Activated CD8-positive, alpha-beta memory T cell treated with anti-CD3 and anti-CD28 coated beads, Interleukin-2, amount 50 U/mL, for 1 hour (primary cell): Measurements from ENCODE around the gene WIZ.
"Not testable (repeated sequence)": the region's sequence is repeated elsewhere in the genome, so short reads cannot be mapped to it uniquely, and the experiment has no call there.

Experiments
- DNase-seq: peaks from one replicate; pipeline ENCODE4 v3.0.0-alpha.2; 2020; ENCODE audit errors: extremely low read depth

Gene WIZ

DNA sequence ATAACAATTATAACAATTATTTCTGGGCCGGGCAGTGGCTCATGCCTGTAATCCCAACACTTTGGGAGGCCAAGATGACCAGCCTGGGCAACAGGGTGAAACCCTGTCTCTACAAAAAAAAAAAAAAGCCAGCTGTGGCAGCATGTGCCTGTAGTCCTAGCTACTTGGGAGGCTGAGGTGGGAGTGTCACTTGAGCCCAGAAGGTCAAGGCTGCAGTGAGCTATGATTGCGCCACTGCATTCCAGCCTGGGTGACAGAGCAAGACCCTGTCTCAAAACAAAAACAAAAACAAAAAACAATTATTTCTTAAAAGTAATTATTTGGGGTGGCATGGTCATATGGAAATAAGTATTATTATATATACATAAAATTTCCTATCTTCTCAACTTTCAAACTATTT, 38.4 kb downstream of the WIZ start:
- not testable (repeated sequence) for DNase-seq

DNA sequence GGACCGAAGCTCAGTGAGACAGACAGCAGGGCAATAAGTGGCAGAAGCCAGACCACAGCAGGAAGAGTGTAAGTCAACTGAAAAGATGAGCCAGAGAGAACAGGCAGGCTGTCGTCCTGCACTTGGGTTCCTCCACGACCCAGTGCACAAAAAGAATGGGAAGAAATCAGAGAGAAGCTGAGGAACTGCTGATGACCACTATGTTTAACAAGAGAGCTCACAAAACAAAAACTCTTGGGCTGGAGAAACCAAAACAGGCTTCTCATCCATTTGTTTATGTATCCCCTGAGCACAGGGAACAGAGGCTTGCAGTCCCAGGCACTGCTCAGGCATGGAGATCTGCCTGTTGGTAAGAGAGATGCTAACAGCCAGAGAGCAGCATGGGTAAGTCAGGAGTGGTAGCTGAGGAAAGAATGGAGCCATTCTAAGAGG, 45.0 kb downstream of the WIZ start:
- DNase-seq, result no peak

DNA sequence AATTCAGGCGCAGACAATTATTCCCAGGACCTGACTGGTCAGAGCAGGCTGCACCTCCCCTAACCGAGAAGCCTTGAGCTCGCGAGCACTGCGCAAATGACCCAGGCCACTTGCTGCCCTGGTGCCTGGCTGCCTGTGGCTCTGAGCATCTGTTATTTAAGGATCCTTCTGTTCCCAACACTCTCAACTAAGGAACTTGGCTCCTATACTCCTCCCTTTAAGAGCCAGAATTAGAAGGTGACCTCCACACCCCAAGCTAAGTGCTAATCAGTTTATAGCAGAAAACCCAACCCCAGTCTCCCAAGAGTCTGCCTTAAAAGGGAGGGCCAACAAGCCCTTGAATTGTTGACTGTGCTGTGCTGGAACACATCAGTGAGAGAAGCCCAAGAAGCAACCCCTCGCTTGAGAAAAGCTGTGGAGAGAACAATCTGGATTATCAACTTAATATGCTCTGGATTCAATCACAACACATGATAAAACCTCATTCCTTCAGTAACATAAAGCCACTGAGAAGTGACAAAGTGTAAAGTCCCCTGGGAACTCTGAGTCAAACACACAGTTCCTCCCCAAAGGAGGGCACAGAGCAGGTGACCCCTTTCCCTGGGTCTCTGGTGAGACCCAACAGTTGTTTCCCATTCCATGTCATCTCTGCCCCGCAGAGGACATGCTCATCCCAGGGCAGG, 45.5 kb downstream of the WIZ start:
- DNase-seq, result no peak

DNA sequence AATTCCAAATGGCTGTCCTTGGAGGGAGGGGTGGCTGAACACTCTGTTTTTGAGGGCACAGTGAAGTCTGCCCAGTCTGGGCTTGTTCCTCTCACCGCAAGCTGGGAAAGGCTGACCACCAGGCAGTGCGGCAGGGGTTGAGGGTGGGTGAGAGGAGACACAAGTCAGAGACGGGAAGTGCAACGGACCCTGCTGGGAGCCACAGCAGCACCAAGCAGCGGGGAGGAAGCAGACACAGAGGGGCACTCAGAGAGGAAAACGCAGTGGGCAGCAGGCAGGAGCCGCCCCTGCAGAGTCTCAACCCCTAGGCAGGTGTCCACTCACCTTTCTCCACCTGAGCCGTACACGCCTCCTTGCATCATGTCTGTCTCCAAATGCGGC, 46.6 kb downstream of the WIZ start:
- no peak for DNase-seq

DNA sequence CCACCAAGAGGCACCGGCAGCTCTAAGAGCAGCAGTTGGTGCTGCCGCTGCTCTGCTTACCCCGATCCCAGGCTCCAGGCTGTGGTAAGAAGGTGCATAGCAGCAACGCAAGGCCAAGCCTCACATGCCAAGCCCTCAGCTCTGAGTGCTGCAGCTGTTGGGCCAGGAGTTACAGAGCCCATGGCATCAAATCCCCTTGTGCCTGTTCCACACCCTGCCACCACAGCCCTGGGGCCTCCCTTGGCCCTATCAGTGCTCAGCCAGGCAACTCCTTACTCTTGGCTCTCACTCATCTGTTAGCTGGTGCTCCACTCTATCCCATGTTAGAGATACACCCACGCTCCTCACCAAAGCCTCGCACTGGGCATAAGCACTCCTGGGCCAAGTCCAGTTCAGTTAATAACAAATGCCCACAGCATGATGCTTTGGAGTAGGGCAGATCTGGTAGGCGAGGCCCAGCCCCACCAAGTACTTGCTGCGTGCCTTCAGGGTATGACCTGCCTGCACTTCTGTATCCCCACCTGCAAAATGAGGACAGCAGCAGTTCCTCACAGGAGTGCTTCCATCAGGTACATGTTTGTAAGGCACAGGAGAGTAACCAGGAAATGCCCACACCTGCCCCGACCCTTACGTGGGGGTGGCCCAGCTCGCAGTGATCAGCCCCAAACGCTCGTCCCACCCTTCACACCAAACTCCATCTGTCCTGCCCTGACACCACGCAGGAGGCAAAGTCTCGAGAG, 47.2 kb downstream of the WIZ start:
- DNase-seq, result no peak

DNA sequence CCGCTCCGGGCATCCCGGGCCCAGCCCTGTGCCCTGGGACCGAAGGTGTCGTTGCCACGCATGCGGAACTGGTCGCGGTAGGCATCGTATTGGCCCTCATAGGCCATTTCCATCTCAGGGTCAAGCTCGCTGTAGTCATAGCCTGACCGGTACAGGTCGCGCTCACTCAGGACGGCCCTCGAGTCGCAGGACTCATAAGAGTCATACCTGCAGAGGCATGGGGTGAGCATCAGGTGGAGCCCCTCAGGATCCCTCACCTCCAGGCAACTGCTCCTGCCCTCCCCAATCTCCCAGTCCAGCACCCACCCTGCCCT, 48.4 kb downstream of the WIZ start:
- no peak for DNase-seq

DNA sequence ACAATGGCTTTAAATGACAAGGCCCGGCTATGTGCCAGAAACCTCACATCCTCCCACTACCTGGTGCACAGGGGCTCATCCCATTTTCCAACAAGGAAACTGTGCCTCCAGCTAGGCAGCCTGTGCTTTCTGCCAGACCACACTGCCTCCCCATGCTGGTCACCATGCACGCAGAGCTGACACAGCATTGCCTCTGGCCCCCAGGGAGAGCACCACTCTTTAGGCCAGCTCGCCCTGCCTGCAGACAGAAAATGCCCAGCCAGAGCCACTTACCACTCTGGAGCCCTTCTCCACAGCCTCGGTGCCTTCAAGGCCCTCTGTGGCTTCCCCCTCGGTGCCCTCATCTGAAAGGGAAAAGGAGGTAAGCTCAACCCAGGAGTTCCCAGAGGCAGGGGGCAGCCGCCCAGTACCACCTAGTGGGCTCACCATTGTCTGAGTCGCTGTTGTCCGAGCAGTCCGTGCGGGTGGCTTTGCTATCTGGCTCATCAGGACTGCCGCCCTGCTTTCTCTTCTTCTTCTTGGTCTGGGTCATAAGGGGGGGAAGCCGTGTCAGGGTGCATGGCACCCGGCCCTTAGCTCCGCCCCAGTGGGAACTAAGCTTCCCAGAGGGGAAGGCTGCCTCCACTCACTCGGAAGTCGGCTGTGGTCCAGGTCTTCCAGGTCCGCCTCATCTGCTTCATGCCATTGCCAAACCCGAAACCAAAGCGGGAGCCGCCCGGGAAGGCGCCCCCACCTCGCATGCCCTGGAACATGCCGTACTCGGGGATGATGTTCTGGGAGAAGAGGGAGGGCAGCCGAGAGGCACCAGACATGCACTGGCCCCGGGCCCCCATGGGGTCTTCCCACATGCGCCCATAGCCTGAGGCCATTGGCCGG, 49.0 kb downstream of the WIZ start:
- no peak for DNase-seq

DNA sequence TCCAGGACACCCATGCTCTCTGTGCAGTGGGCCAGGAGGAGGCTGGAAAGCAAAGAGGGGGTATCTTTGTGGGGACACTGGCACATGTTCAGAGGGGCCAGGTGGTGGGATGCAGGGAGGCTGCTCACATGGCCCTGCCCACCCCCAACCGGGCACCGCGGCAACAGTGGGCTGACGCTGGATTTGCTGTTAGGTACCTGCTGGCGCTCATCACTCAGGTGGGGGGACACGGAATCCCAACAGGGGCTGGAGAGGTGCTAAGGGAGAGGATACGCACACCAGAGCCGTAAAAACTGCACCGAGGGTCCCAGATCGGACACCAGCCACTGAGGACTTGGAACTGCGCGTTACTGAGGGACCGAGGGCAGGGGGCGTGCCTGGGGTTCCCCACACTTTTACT, 50.1 kb downstream of the WIZ start:
- no peak for DNase-seq

DNA sequence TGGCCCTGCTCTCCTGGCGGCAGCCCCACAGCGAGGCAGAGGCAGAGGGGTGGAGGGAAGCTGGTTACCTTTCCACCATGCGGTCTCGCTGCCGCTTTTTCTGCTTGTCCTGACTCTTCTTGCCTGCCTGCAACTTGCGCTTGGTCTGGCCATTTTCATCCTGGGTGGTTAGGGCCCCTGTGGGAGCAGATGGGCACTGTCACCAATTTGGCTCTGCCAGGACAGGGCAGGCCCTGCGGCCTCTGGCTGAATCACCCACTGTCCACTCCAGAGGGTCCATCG, 50.6 kb downstream of the WIZ start:
- DNase-seq, result no peak

DNA sequence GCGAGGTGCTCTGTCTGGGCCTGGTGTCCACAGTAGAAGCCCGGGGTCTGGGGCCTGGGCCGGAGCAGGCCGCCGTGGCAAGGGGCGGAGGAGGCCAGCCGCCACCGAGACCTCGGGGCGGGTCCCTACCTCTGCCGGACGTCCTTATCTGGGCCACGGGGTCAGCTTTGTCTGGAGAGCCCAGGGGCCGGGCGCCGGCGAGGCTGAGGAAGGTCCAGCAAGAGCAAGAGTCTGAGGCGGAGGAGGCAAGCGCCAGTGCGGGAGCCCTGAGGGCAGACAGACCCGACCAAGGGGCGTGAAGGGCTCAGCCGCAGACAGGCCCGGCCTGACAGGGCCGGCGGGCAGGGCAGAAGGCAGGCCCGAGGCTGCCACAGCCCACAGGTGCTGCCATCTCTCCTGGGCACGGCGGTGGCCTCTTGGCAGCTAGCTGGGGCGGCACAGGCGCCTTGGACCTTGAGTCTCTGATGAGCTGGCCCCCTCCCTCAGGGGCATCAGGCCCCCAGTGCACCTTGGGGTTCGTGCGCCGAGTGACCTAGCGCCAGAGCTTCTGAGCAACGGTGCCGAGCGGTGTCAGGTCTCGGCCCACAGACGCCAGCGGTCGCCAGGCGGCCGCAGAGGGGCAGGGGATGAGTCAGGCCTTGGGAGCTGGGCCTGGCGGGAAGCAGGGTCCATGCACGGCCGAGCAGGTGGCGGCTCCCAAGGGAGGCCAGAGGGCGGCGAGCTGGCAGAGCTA, 51.1 kb downstream of the WIZ start:
- no peak for DNase-seq

DNA sequence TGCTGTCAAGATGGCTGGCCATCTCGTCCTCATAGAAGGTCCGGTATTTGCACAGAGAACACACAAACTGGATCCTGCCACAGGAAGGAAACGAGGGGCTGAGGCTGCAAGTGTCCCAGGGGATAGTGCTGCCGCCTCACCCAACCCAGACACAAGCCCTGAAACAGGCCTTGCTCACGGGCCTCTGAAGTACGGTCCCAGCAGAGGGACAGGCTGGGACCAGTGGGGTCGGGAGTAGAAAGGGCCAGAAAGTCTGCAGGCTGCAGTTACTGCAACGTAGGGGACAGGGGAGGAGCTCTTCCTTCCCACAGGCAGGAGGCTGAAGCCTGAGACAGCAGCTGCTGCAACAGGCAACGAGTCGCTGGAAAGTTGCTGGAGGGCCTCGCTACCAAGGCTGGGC, 52.0 kb downstream of the WIZ start:
- no peak for DNase-seq

DNA sequence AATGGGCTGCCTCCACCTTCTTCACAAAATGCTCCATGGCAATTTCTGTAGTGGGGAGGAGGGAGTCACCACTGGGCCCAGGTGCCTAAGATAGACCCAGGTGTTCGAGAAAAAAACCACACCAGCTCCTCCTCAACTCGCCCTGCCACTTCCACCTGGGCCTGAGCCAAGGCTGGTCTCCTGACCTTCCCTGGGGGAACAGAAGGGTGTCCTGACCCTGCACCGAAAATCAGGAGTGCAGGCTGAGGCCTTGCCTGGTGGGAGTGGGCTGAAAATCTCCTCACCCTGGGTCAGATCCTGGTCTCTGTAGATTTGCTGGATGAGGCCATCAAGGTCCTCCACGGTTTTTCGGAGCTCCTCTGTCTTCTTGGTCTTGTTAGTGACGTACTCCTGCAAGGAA, 52.5 kb downstream of the WIZ start:
- DNase-seq, result no peak

DNA sequence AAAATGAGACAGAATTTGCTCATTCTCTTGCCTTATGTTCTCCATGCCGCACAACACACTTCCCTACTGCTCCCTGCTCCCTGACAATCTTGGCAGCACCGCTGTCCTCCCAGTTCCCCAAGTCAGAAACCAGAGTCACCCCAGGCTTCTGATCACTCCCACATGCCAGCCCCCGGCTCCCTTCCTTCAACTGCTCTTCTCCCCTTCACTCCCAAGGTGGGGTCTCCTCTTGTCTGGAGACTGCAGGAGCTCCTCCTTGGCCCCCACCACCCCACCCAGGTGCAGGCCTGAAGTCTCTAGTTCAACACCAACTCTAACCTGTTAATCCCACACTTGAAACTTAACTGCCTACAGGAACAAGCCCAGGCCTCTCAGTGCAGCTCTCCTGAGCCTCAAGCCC, 53.3 kb downstream of the WIZ start:
- no peak for DNase-seq

DNA sequence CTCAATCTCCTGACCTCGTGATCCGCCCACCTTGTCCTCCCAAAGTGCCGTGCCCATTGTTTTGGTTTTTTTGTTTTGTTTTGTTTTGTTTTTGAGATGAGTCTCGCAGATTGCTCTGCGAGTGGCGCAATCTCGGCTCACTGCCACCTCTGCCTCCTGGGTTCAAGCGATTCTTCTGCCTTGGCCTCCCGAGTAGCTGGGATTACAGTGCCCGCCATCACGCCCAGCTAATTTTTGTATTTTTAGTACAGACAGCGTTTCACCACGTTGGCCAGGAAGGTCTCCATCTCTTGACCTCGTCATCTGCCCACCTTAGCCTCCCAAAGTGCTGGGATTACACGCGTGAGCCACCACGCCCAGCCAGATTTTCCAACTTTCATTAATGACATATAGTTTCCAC, 54.5 kb downstream of the WIZ start:
- DNase-seq, result not testable (repeated sequence)

DNA sequence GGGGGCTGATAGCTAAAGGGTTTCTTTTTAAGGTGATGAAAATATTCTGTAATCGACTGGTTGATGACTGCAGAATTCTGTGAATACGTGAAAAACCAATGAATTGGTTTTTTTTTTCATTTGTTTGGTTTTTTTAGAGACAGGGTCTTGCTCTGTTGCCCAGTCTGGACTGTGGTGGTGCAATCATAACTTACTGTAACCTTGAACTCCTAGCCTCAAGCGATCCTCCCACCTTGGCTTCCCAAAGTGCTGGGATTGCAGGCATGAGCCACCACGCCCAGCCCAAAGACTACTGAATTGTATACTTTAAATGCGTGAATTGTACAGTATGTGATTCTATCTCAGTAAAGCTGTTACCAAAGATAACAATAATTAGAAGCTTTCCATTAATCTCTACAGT, 55.3 kb downstream of the WIZ start:
- no peak for DNase-seq

DNA sequence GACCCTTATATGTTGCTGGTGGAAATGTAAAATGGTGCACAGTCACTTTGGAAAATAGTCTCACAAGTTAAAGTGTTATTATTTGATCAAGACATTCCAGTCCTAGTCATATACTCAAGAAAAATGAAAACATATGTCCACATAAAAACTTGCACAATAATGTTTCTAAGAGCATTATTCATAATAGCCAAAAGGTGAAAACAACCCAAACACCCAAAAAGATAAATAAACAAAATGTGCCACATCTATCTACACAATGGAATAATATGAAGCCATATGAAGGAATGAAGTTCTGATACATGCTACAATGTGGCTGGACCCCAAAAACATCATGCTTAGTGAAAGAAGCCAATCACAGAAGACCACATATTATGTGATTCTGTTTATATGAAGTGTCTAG, 55.8 kb downstream of the WIZ start:
- no peak for DNase-seq

DNA sequence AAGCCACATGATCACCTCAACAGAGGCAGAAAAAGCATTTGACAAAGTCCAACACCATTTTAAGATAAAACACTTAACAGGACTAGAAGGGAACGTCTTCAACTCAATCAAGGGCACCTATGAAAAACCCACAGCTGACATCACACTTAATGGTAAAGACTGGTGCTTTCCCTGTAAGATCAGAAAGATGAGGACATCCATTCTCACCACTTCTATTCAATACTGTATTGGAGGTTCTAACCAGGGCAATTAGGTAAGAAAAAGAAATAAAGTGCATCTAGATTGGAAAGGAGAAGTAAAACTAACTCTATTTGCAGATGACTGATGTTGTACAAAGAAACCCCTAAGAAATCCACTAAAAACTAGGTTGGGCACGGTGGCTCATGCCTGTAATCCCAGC, 58.9 kb downstream of the WIZ start:
- DNase-seq, result no peak

DNA sequence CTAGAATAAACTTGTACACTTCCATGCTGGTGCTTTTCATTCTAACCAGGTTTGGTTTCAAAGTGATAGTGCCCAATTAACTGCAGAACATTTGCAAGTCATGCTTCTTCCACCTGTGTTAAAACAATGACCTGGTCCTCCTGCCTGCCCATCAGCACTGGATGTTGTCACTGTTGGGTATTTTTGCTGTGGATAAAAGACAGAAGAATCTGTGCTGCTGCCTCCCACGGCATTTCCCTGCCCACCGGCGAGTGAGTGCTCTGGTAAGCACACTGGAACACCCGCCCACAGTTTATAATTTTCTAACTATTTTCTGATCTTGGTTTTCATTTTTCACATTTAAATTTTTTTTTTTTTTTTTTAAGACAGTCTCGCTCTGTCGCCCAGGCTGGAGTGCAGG, 67.9 kb downstream of the WIZ start:
- no peak for DNase-seq

DNA sequence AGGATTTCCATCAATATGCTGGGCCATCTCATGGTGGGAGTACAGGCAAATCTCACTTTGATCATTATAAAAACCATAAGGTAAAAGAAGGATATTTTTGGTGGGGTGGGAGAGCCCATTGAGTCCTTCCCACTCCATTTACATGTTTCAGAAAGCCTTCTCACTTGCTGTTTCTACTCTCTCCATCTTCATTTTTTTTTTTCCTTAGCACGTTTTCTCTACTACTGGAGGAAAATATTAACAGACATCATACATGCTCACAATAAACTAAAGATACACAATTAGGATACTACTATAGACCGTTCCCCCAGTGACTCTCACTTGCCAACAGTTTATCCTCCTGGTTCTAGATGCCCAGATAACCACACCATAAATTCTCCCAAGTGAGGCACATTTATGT, 68.3 kb downstream of the WIZ start:
- no peak for DNase-seq

DNA sequence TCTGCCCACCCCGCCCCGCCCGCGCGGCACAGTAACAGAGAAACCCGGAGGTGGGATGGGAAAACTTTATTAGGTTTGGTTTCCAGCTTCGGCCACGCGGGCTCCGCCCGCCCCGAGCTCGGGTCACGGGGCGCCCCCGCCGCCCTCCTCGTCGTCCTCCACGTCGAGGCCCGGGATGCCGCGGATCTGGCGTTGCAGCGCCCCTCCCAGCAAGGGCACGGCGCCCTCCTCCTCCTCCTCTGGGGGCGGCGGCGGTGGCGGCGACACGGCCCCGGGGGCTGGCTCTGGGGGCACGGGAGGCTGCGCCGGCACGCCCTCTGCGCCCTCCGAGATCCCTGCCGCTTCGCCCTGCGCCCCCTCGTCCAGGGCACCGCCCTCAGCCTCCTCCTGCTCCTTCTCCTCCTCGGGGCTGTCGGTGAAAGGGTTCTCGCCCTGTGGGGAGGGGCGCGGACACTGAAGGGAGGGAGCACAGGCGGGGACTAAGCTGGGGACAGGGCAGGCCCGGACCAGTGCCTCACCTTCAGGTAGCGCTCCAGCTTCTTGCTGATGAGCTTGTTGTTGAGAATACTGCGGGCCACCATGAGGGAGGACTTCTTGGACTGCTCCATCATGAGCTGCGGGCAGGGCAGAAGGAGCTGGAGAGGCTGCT, 69.6 kb downstream of the WIZ start:
- DNase-seq, result no peak

DNA sequence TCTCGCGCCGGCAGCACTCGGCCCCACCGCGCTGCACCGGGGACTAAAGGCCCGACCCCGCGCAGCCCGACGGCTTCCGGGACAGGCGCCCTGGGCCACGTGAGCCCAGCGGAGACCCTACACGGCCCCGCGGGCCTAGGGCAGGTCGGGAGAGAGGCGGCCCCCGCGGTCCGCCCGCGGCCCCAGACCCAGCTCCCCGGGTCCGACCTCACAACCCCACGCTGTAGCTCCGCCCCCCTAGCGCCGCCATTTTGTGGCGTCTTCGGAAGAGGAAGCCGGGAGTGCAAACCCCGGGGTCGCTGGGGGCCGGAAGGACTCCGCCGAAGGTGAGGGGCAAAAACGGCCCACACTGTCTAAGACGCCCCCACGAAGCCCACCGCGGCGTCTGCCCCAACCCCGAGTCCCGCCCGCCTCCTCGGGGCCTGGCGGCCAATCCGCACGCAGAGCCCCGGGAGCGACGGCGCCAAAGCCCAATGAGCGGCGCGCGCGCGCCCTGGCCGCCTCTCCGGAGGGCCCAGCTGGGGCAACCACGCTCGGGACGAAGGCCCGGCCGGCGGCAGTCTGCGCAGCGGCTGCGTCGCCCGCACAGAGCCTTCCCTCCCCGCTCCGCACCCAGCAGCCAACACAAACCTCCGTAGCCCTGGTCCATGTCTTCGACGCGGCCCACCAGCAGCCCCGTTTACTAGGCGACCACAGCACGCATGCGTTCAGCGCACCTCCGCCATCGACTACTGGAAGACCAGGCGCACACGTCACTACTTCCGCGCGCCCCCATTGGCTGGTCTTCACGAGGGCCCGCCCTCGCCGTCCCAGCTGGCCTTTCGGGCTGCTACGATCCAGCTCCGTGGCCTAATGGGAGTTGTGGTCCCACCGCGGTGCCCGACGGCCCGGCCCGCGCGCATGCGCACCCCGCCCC, 70.4 kb downstream of the WIZ start, which contains the start of gene AKAP8:
AKAP8 (minus strand) TSS at position 705 of the 916 bp plus-strand sequence; CDS start at position 649, 56 bp downstream.
- DNase-seq, result peak; percentile 96
